PFSK-1 (cell line): Measurements from ENCODE around the gene NXT2.

Source experiments
- POLR2AphosphoS5 ChIP-seq: IDR thresholded peaks from 2 replicates; pipeline ENCODE4 v1.6.1; 2012; ENCODE audit warnings: low read depth, mild to moderate bottlenecking, control low read depth, low read length, moderate library complexity
- REST ChIP-seq, 2 experiments: IDR thresholded peaks; 2 replicates each; pipeline versions ENCODE4 v1.6.1 to v1.8.0; 2011 to 2012; ENCODE audit warnings: low read depth in 2 of 2, low read length in 2 of 2, control low read depth in 1 of 2, inconsistent platforms in 1 of 2, mild to moderate bottlenecking in 1 of 2, moderate library complexity in 1 of 2; ENCODE audit not compliant: insufficient read depth in 1 of 2
- SIN3A ChIP-seq: IDR thresholded peaks from 2 replicates; pipeline ENCODE4 v1.6.1; 2012; ENCODE audit warnings: mild to moderate bottlenecking, low read length, moderate library complexity, borderline replicate concordance; ENCODE audit not compliant: insufficient read depth
- TAF1 ChIP-seq: IDR thresholded peaks from 2 replicates; pipeline ENCODE4 v1.6.1; 2012; ENCODE audit warnings: low read length, control low read depth, borderline replicate concordance; ENCODE audit not compliant: insufficient read depth

- TF ChIP-seq REST (IDR thresholded peaks at IDR 0.05; ENCODE audit: insufficient read depth in 1 of 2, low read depth in 2 of 2, low read length in 2 of 2) (no peak), TAF1 (no peak), SIN3A (no peak), POLR2AphosphoS5 (no peak)
Observed at GRCh38 chrX:109577055-109577454, 40.4 kb downstream of the NXT2 start.
